Neural progenitor cell (in vitro differentiated cells): Measurements from ENCODE around the gene SPEF1. TPM values are rescaled to one million over a fixed set of nuclear protein-coding genes. Genes with fewer than 3 reads are reported as not detected.

Source experiments
- DNase-seq: peaks from one replicate; pipeline ENCODE4 v3.0.0-alpha.2; 2016; ENCODE audit warnings: low spot score
- H2AFZ ChIP-seq: fragments of 200-600 bp; sonication (generic); replicated peaks from 2 replicates; pipeline ENCODE4 v1.6.1; 2016; ENCODE audit warnings: antibody characterized with exemption
- H3F3A ChIP-seq: fragments of 200-600 bp; sonication (generic); 2 replicates; pipeline ENCODE4 v1.6.1; 2016; ENCODE audit warnings: antibody characterized with exemption, low read depth
- H3K27ac ChIP-seq: fragments of 200-600 bp; sonication (generic); 2 replicates; pipeline ENCODE4 v1.5.1; 2016; ENCODE audit warnings: mild to moderate bottlenecking
- H3K27me3 ChIP-seq: fragments of 200-600 bp; sonication (generic); 2 replicates; pipeline ENCODE4 v1.6.1; 2016; ENCODE audit warnings: mild to moderate bottlenecking, moderate library complexity
- H3K36me3 ChIP-seq: fragments of 200-600 bp; sonication (generic); 2 replicates; pipeline ENCODE4 v1.5.1; 2016
- H3K4me1 ChIP-seq: fragments of 200-600 bp; sonication (generic); 2 replicates; pipeline ENCODE4 v1.6.1; 2016; ENCODE audit warnings: mixed run types
- H3K4me2 ChIP-seq: fragments of 200-600 bp; sonication (generic); 2 replicates; pipeline ENCODE4 v1.6.1; 2016
- H3K4me3 ChIP-seq: fragments of 200-600 bp; sonication (generic); 2 replicates; pipeline ENCODE4 v1.5.1; 2016
- H3K79me2 ChIP-seq: fragments of 200-600 bp; sonication (generic); 2 replicates; pipeline ENCODE4 v1.6.1; 2016; ENCODE audit warnings: low read depth
- H3K9ac ChIP-seq: fragments of 200-600 bp; sonication (generic); 2 replicates; pipeline ENCODE4 v1.6.1; 2016
- H3K9me3 ChIP-seq: fragments of 200-600 bp; sonication (generic); 2 replicates; pipeline ENCODE4 v1.5.1; 2016; ENCODE audit warnings: low read depth
- H4K20me1 ChIP-seq: fragments of 200-600 bp; sonication (generic); 2 replicates; pipeline ENCODE4 v1.6.1; 2016; ENCODE audit warnings: low read depth
- H3K27ac Mint-ChIP-seq: 3 replicates; pipeline ENCODE4 v1.8.0; 2021; ENCODE audit warnings: mixed read lengths
- H3K27me3 Mint-ChIP-seq: 2 replicates; pipeline ENCODE4 v1.8.0; 2022; ENCODE audit warnings: low read depth, mild to moderate bottlenecking, inconsistent platforms, moderate library complexity, mixed read lengths; ENCODE audit not compliant: insufficient read depth
- H3K36me3 Mint-ChIP-seq: 3 replicates; pipeline ENCODE4 v1.8.0; 2021; ENCODE audit warnings: mixed read lengths
- H3K4me1 Mint-ChIP-seq: 3 replicates; pipeline ENCODE4 v1.8.0; 2021; ENCODE audit warnings: mixed read lengths
- H3K4me3 Mint-ChIP-seq: 3 replicates; pipeline ENCODE4 v1.8.0; 2021; ENCODE audit warnings: mild to moderate bottlenecking, moderate library complexity, mixed read lengths
- H3K9me3 Mint-ChIP-seq: 3 replicates; pipeline ENCODE4 v1.8.0; 2020; ENCODE audit warnings: mixed read lengths
- CTCF ChIP-seq: fragments of 200-600 bp; sonication (generic); IDR thresholded peaks from 2 replicates; pipeline ENCODE4 v1.5.1; 2017; ENCODE audit warnings: antibody characterized with exemption, mild to moderate bottlenecking
- EZH2 ChIP-seq: fragments of 200-600 bp; sonication (generic); IDR thresholded peaks from 2 replicates; pipeline ENCODE4 v1.6.1; 2017; ENCODE audit warnings: antibody characterized with exemption, mild to moderate bottlenecking, moderate library complexity
- EZH2phosphoT487 ChIP-seq: fragments of 200-600 bp; sonication (generic); IDR thresholded peaks from 2 replicates; pipeline ENCODE4 v1.6.1; 2017; ENCODE audit warnings: antibody characterized with exemption
- total RNA-seq: library from RNA; depleted of rRNA; stranded (reverse); fragments of >200 nt; gene quantifications from 2 replicates; pipeline ENCODE4 v1.2.3, GENCODE V29; 2015; ENCODE audit warnings: low replicate concordance

The SPEF1 gene
- total RNA-seq, 1 donor from 2014 or later: 1.2 TPM

GRCh38 chr20:3743251-3743650 is 38.0 kb downstream of the SPEF1 start:
- Histone ChIP-seq H3K79me2 (no peaks in the 10 kb centered on the region), H4K20me1 (no peaks in the 10 kb centered on the region), H3K27ac (no peak overlapping the region), H2AFZ (no peak overlapping the region), H3K36me3 (no peaks in the 10 kb centered on the region), H3K4me2 (no peak overlapping the region), H3K9me3 (no peaks in the 10 kb centered on the region), H3K9ac (no peak overlapping the region), H3K27me3 (peaks cover 51% of the 10 kb centered on the region), H3K4me1 (peaks cover 5% of the 10 kb centered on the region), H3F3A (no peaks in the 10 kb centered on the region), H3K4me3 (no peak overlapping the region)
- DNase-seq: no peak
- H3K27me3 Mint-ChIP-seq: peaks cover 20% of the 10 kb centered on the region
- peaks cover 16% of the 10 kb centered on the region for H3K4me1 Mint-ChIP-seq
- H3K4me3 Mint-ChIP-seq: no peak overlapping the region
- H3K27ac Mint-ChIP-seq: no peak overlapping the region
- peaks cover 7% of the 10 kb centered on the region for H3K9me3 Mint-ChIP-seq
- TF ChIP-seq CTCF (no peak), EZH2phosphoT487 (no peak), EZH2 (no peak)
- no peaks in the 10 kb centered on the region for H3K36me3 Mint-ChIP-seq

- Mint-ChIP-seq H3K27me3 (peaks cover 10% of the 10 kb centered on the region), H3K4me3 (no peak overlapping the region), H3K4me1 (peaks cover 18% of the 10 kb centered on the region), H3K36me3 (no peaks in the 10 kb centered on the region), H3K9me3 (peaks cover 7% of the 10 kb centered on the region), H3K27ac (no peak overlapping the region)
- H3K79me2 ChIP-seq: no peaks in the 10 kb centered on the region
- no peak overlapping the region for H3K4me3 ChIP-seq
- no peak overlapping the region for H2AFZ ChIP-seq
- no peak for DNase-seq
- H3K36me3 ChIP-seq: no peaks in the 10 kb centered on the region
- H3K4me1 ChIP-seq: peaks cover 5% of the 10 kb centered on the region
- H3K4me2 ChIP-seq: no peak overlapping the region
- H3K27ac ChIP-seq: no peak overlapping the region
- TF ChIP-seq EZH2phosphoT487 (no peak), CTCF (no peak), EZH2 (no peak)
- H3K9me3 ChIP-seq: no peaks in the 10 kb centered on the region
- H4K20me1 ChIP-seq: no peaks in the 10 kb centered on the region
- H3K27me3 ChIP-seq: peaks cover 38% of the 10 kb centered on the region
- H3F3A ChIP-seq: no peaks in the 10 kb centered on the region
- H3K9ac ChIP-seq: no peak overlapping the region
These were observed 39.3 kb downstream of the SPEF1 start for GRCh38 chr20:3741836-3742458.

- Histone ChIP-seq H3K36me3 (no peaks in the 10 kb centered on the region), H3K27me3 (peaks cover 26% of the 10 kb centered on the region), H3K4me1 (peaks cover 5% of the 10 kb centered on the region), H3K27ac (no peak overlapping the region), H3K4me3 (no peak overlapping the region), H3F3A (no peaks in the 10 kb centered on the region), H4K20me1 (no peaks in the 10 kb centered on the region), H3K4me2 (no peak overlapping the region), H3K9me3 (no peaks in the 10 kb centered on the region), H3K9ac (no peak overlapping the region), H3K79me2 (no peaks in the 10 kb centered on the region), H2AFZ (no peak overlapping the region)
- Mint-ChIP-seq H3K27ac (peak overlapping the region; percentile 91), H3K4me1 (peaks cover 21% of the 10 kb centered on the region), H3K27me3 (peaks cover 5% of the 10 kb centered on the region), H3K4me3 (peak overlapping the region; percentile 50), H3K36me3 (no peaks in the 10 kb centered on the region), H3K9me3 (peaks cover 7% of the 10 kb centered on the region)
- no peak for TF ChIP-seq CTCF
- no peak for TF ChIP-seq EZH2phosphoT487
- no peak for TF ChIP-seq EZH2
- no peak for DNase-seq
These were observed 40.5 kb downstream of the SPEF1 start for GRCh38 chr20:3740615-3741301.
